ENCODE results near the gene VASP. TPM values are rescaled to one million over a fixed set of nuclear protein-coding genes. Genes with fewer than 3 reads are reported as not detected.

Gene VASP
- total and polyA plus RNA-seq, 11 donors, result 31.2 to 106 (median 49.5) TPM

GRCh38 chr19:45499196-45500180, 7.8 kb upstream of the VASP start:
- 9 to 11% (median 10%) methylated on average over 36 to 37 of the region's 37 CpGs for WGBS, 4 donors
- H3K4me1 ChIP-seq, result peaks cover 7 to 62% (median 27%) of the 10 kb centered on the region in 12 donors
- ATAC-seq, result peak in 2 of 4 donors; percentile 4 to 5
- no peaks in the 10 kb centered on the region for H3K36me3 ChIP-seq
- DNase-seq, result no peak
- intact Hi-C loops (cut with DNase I), result loop anchor here in 2 of 10 donors (10.0 kb wide), 1 partner anchor 145 kb away; no protein-coding TSS in a partner anchor
- TF ChIP-seq POLR2A (IDR thresholded peaks at IDR 0.05) (no peak), CTCF (IDR thresholded peaks at IDR 0.05) (no peak)
- H3K27me3 ChIP-seq, result peaks cover 0 to 25% (median 9%) of the 10 kb centered on the region in 9 donors
- H3K9me3 ChIP-seq, result no peaks in the 10 kb centered on the region
- peak overlapping the region in 8 of 12 donors; percentile 7 to 51 (median 20) for H3K4me3 ChIP-seq
- H3K27ac ChIP-seq, result no peak overlapping the region

- H3K27ac ChIP-seq, result peak overlapping the region in 2 of 12 donors; percentile 7 to 86
- 83 to 86% (median 85%) methylated on average over 8 of the region's 8 CpGs for WGBS, 4 donors
- TF ChIP-seq CTCF (IDR thresholded peaks at IDR 0.05), result no peak
- no peak for TF ChIP-seq POLR2A (IDR thresholded peaks at IDR 0.05)
- H3K4me3 ChIP-seq, result no peak overlapping the region
- no peak for ATAC-seq
- peaks cover 0 to 25% (median 9%) of the 10 kb centered on the region in 9 donors for H3K27me3 ChIP-seq
- peaks cover 7 to 71% (median 24%) of the 10 kb centered on the region in 12 donors for H3K4me1 ChIP-seq
- no peaks in the 10 kb centered on the region for H3K36me3 ChIP-seq
- intact Hi-C loops (cut with DNase I), result no loop called here
- H3K9me3 ChIP-seq, result no peaks in the 10 kb centered on the region
- no peak for DNase-seq
Measured at GRCh38 chr19:45500918-45501729, 6.2 kb upstream of the VASP start.

GRCh38 chr19:45501730-45502014, 5.6 kb upstream of the VASP start:
- H3K27ac ChIP-seq, result peak overlapping the region in 2 of 12 donors; percentile 7 to 86
- WGBS, 4 donors, result 41 to 73% (median 55%) methylated on average over 2 of the region's 2 CpGs
- intact Hi-C loops (cut with DNase I), result no loop called here
- TF ChIP-seq POLR2A (IDR thresholded peaks at IDR 0.05) (no peak), CTCF (IDR thresholded peaks at IDR 0.05) (no peak)
- H3K27me3 ChIP-seq, result peaks cover 0 to 25% (median 9%) of the 10 kb centered on the region in 9 donors
- no peak overlapping the region for H3K4me3 ChIP-seq
- DNase-seq (no peak), ATAC-seq (no peak)
- H3K36me3 ChIP-seq, result no peaks in the 10 kb centered on the region
- H3K4me1 ChIP-seq, result peaks cover 7 to 68% (median 19%) of the 10 kb centered on the region in 12 donors
- no peaks in the 10 kb centered on the region for H3K9me3 ChIP-seq

DNA sequence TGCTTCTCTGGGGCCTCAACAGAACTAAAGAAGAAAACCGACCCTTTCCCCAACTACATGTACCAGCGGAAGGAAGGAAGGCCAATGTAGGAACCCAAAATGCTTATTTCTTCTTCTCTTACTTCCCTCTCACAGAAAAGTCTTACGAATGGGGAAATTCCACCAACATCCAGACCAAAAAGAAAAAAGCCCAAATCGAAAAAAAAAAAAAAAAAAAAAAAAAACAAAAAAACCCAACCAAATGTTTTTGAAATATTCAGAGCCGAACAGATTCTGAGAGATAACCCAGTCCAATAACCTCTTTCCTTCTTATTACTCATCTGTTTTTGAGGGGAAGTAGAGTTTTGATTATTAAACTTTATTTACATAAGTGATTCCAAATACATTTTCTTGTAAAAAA, 5.2 kb upstream of the VASP start:
- intact Hi-C loops (cut with DNase I), result no loop called here
- TF ChIP-seq CTCF (IDR thresholded peaks at IDR 0.05), result no peak
- no peak for TF ChIP-seq POLR2A (IDR thresholded peaks at IDR 0.05)
- 75 to 83% (median 76%) methylated on average over 5 of the region's 5 CpGs for WGBS, 4 donors
- Histone ChIP-seq H3K27ac (peak overlapping the region in 2 of 12 donors; percentile 28 to 86), H3K9me3 (no peaks in the 10 kb centered on the region), H3K4me1 (peaks cover 7 to 67% (median 19%) of the 10 kb centered on the region in 12 donors), H3K36me3 (no peaks in the 10 kb centered on the region), H3K4me3 (no peak overlapping the region), H3K27me3 (peaks cover 0 to 25% (median 9%) of the 10 kb centered on the region in 9 donors)
- no peak for DNase-seq
- ATAC-seq, result no peak

Measured in heart left ventricle (tissue), 16 donors.